ENCODE measurements around the gene GUCA2A.

GUCA2A gene

GRCh38 chr1:42130061-42130660 lies 34.4 kb downstream of the GUCA2A start:
- DNase-seq = no peak

GRCh38 chr1:42128964-42129363 lies 35.6 kb downstream of the GUCA2A start:
- DNase-seq = no peak

- DNase-seq = no peak
These were observed 36.0 kb downstream of the GUCA2A start for GRCh38 chr1:42128499-42128898.

- no peak for DNase-seq
These were observed 36.8 kb downstream of the GUCA2A start for GRCh38 chr1:42127767-42128166.

GRCh38 chr1:42125552-42125951 lies 39.0 kb downstream of the GUCA2A start:
- no peak for DNase-seq

- DNase-seq = no peak
These were observed 42.1 kb downstream of the GUCA2A start for GRCh38 chr1:42122408-42122807.

GRCh38 chr1:42118125-42118524 lies 46.4 kb downstream of the GUCA2A start:
- no peak for DNase-seq

GRCh38 chr1:42117214-42117613 lies 47.3 kb downstream of the GUCA2A start:
- DNase-seq = no peak

GRCh38 chr1:42114229-42114628 lies 50.3 kb downstream of the GUCA2A start:
- no peak for DNase-seq

Measured in eye (tissue), 1 donor.